Cardiac fibroblast (primary cell): ENCODE measurements around the gene USP47.
"Not testable (repeated sequence)": the region's sequence is repeated elsewhere in the genome, so short reads cannot be mapped to it uniquely, and the experiment has no call there.

Experiments
- DNase-seq, 2 donors: peaks; one replicate each; pipeline versions ENCODE4 v3.0.0 to v3.0.0-alpha.2; 2010; ENCODE audit warnings: low read depth in 2 of 2
- H3K4me3 ChIP-seq, 2 donors: replicated peaks in 1 of 2; 1 replicate in 1 of 2; 2 replicates in 1 of 2; pipeline ENCODE4 v1.5.1; 2011; ENCODE audit warnings: low read depth in 2 of 2, low read length in 2 of 2, mild to moderate bottlenecking in 2 of 2, moderate library complexity in 1 of 2
- CTCF ChIP-seq: IDR thresholded peaks from one replicate; pipeline ENCODE4 v1.5.1; 2011; ENCODE audit warnings: low read depth, mild to moderate bottlenecking, low read length, inconsistent platforms

USP47 gene

GRCh38 chr11:11826260-11826659 lies 15.5 kb upstream of the USP47 start:
- no peak for TF ChIP-seq CTCF
- no peak for DNase-seq
- no peak overlapping the region for H3K4me3 ChIP-seq

GRCh38 chr11:11827272-11827671 lies 14.5 kb upstream of the USP47 start:
- no peak for TF ChIP-seq CTCF
- no peak for DNase-seq

GRCh38 chr11:11831406-11831805 lies 10.4 kb upstream of the USP47 start:
- DNase-seq, result not testable (repeated sequence)

More at GRCh38 chr11:11827272-11827671, 14.5 kb upstream of the USP47 start:
- H3K4me3 ChIP-seq, result no peak overlapping the region

GRCh38 chr11:11836676-11837231 lies 5.0 kb upstream of the USP47 start:
- DNase-seq, result peak in 1 of 2 donors; percentile 61
- TF ChIP-seq CTCF, result no peak
- H3K4me3 ChIP-seq, result no peak overlapping the region

More at GRCh38 chr11:11831406-11831805, 10.4 kb upstream of the USP47 start:
- H3K4me3 ChIP-seq, result not testable (repeated sequence)

GRCh38 chr11:11839718-11840117 lies 2.1 kb upstream of the USP47 start:
- TF ChIP-seq CTCF, result no peak
- H3K4me3 ChIP-seq, result no peak overlapping the region
- DNase-seq, result no peak

GRCh38 chr11:11841116-11841722 lies 553 bp upstream of the USP47 start:
- peak overlapping the region; percentile 78 to 84 for H3K4me3 ChIP-seq
- no peak for TF ChIP-seq CTCF
- DNase-seq, result peak; percentile 47 to 51

GRCh38 chr11:11842421-11843008 lies 743 bp downstream of the USP47 start:
- peak; percentile 88 for DNase-seq
- peak overlapping the region; percentile 78 to 84 for H3K4me3 ChIP-seq
- TF ChIP-seq CTCF, result no peak
